ENCODE measurements around the gene CORT.
"Not testable (repeated sequence)": the region's sequence is repeated elsewhere in the genome, so short reads cannot be mapped to it uniquely, and the experiment has no call there.

CORT gene

DNA sequence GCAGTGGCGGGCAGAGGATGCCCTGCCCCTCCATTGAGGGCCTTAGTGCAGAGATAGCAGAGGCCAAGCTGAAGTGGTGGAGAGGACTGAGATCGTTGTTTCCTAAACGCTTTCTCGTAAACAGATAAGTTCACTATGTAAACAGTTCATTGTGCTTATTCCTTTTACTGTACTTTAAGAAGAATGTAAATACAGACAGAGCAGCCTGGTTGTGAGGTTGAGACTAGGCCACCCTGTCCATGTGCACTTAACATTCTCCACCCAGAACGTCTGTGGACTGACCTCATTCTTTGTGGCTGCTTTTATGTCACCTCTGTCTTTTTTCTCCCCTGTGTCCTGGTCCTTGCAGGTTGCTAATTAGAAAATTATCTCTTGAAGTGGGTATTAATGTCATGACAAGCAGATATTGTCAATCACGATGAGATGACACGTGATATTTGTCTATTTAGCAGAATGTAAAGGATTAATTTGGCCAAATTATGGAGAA lies 11.1 kb upstream of the CORT start:
- no peak for DNase-seq (ENCODE audit: low spot score)

DNA sequence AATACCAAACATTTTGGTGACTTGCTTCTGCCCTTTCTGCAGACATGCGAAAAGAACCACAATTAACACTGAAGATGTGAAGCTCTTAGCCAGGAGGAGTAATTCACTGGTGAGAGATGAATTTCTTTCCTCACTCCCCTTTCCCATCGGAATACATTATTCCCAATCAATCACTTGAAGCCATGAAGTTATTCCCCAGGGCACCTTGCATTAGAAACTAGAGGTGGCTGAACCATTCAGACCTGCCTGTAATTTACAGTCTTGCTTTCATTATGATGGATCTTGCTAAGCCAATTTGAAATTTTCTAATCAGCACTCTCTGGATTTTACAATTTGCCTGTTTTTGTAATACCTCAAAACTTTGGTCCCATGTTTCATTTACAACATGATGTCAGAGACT lies 9.5 kb upstream of the CORT start:
- no peak for DNase-seq (ENCODE audit: low spot score)

DNA sequence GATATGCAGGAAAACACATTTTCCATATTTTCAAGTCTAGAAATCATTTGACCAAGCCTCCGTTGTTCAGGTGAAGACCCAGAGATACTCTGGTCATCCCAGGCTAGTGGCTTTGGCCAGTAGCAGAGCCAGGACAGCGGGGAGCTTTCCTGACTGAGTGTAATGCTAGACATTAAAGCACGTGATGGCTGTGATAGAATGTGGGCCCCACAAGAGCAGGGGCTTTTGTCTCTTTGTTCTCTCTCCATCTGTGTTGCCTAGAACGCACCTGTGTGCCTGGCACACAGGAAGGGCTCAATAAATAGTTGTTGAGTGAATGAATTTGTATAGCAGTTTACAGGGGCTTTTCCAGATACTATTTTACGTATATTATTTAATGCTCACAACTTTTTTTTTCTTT lies 9.0 kb upstream of the CORT start:
- DNase-seq (ENCODE audit: low spot score), result no peak

DNA sequence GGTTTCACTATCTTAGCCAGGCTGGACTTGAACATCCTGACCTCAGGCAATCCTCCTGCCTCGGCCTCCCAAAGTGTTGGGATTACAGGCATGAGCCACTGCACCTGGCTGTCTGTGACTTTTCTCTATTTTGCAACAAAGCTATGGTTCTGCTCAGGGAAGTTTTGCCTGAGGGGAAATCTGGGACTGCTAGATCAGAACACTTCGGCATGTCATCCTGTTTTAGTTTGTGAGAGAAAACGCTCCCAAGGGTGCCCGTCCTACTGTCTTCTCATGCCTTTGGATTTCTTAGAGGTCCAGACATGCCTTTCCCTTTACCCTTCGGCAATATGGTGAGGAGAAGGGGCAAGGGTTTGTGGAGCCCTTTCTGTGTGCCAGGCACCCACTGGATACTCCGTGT lies 5.6 kb upstream of the CORT start:
- DNase-seq (ENCODE audit: low spot score), result no peak

DNA sequence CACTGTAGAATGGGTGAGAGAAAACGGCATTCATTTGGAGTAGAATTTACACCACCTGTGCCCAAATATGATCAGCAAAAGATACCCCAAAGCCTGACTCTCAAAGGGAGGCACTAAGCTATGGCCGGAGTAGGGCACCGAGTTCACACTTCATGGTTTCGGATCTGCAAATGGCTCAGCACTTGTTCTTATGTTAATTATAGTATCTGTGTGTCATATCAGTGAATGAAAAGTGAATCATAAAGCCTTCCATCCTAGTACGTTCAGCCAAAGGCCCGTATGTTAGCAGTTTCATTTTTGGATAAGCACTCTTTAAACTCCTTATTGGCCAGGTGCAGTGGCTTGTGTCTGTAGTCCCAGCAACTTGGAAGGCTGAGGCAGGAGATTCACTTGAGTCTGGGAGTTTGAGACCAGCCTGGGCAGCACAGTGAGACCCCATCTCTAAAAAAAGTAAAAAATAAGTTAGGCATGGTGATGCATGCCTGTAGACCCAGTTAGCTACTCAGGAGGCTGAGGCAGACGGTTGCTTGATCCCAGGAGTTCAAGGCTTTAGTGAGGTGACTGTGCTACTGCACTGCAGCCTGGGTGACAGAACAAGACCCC lies 4.9 kb upstream of the CORT start:
- DNase-seq (ENCODE audit: low spot score), result no peak

DNA sequence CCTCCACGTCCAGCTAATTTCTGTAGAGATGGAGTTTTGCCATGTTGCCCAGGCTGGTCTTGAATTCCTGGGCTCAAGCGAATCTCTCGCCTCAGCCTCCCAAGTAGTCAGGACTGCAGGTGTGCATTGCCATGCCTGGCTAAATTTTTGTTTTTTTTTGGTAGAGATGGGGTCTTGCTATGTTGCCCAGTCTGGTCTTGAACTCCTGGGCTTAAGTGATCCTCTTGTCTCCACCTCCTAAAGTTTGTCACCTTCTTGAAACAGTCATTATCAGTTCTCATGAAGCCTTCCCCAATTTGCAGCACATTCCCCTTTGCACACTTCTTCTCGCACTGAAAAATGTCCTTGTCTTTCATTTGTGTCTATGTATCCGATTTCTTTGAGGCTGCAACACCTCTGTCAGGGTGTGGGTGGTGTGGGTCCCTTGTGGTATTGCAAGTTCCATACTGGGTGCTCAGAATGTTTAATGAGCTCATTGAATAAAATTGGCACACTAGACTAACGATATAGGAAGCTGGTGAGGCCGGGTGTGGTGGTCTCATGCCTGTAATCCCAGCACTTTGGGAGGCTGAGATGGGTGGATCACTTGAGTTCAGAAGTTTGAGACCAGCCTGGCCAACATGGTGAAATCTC lies 2.9 kb upstream of the CORT start:
- DNase-seq (ENCODE audit: low spot score), result no peak

DNA sequence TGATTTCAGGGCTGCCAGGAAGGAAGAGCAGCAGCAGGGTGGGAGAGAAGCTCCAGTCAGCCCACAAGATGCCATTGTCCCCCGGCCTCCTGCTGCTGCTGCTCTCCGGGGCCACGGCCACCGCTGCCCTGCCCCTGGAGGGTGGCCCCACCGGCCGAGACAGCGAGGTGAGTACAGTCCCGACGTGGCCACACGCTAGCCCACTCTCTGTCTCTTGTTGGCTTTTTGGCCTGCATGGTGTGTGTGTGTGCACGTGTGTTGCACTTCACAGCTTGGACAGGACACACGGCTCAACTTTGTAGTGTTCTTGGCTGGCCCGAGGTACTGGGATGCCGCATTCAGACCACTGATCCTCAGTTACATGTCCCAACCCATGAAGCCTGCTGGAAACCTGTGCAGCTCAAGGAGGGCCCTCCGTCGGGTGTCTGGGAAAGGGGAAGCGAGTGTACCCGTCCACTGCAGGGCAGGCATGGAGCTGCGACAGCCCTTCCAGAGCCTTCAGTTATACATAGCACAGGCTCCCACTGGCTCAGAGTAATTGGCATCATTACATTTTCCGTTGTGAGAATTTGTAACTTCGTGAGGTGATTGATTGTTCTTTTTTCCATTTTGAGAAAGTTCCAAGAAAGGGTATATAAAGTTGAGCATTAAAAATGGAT lies 454 bp downstream of the CORT start:
- no peak for DNase-seq (ENCODE audit: low spot score)

DNA sequence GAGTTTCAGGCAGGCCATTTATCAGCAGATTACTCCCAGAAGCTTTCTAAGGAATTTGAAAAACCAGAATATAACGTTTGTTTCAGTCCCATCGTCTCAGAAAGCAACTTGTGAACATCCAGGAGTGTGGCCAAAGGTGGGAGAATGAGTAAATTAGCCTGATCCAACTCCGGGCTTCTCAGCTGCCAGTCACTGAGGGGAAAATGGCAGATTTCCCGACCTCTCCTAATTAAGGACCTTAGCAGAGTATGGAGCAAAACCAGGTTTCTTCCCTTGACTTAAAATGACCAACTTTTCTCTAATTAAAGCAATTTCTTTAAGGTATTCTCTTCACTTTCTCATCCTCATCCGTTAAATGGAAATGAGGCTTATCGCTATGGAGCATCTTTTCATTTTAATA lies 1.0 kb downstream of the CORT start:
- no peak for DNase-seq (ENCODE audit: low spot score)

DNA sequence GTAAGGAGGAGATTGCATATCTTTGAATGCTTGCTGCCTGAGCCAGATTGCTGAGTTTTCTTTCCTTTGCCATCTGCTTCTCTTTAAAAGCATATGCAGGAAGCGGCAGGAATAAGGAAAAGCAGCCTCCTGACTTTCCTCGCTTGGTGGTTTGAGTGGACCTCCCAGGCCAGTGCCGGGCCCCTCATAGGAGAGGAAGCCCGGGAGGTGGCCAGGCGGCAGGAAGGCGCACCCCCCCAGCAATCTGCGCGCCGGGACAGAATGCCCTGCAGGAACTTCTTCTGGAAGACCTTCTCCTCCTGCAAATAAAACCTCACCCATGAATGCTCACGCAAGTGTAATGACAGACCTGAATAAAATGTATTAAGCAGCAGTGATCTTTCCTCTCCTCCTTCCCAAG lies 1.5 kb downstream of the CORT start:
- DNase-seq (ENCODE audit: low spot score), result no peak

DNA sequence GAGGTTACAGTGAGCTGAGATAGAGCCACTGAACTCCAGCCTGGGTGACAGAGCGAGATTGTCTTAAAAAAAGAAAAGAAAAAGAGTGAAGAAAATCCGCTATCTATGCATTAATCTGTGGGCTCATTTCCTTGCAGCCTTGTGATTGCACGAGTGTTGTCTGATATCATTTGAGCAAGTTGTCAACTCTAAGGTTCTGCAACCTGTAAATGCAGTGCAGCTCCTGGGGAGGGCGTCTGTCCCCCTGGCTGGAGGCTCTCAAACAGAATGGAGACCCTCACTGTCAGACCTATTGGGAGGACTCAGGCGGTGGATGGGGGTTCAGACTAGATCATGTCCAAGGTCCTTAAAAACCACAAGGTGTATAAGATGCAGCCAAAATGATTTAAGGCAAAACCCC lies 6.2 kb downstream of the CORT start:
- no peak for DNase-seq (ENCODE audit: low spot score)

DNA sequence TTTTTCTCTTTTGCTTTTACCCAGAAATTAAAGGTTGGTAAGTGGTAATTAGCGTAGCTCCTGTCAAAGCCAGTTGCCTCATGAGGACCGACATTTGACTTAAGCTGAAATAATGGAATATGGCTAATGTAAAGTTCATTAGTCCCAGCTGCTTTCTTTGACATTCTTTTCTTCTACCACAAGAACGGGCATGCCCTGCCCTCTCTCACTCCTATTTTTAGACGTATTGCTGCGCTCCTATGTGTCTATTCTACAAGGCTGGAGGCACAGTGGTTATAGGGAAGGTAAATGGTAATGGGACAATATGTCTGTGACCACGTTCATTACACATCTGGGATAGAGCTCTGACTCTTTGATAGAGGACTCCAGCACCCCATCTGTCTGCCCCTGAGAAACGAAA lies 6.8 kb downstream of the CORT start:
- DNase-seq (ENCODE audit: low spot score), result no peak

DNA sequence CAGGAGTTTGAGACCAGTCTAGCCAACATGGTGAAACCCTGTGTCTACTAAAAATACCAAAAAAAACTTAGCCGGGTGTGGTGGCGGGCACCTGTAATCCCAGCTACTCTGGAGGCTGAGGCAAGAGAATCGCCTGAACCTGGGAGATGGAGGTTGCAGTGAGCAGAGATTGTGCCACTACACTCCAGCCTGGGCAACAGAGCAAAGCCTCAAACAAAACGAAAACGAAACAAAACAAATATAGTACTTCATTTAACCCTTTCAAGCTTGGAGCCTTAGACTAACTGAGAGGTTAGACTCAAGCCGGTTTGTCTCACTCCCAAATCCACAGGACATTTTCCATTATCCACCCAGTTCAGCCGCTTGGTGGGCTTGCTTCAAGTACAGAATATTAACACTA lies 7.6 kb downstream of the CORT start:
- DNase-seq (ENCODE audit: low spot score), result not testable (repeated sequence)

DNA sequence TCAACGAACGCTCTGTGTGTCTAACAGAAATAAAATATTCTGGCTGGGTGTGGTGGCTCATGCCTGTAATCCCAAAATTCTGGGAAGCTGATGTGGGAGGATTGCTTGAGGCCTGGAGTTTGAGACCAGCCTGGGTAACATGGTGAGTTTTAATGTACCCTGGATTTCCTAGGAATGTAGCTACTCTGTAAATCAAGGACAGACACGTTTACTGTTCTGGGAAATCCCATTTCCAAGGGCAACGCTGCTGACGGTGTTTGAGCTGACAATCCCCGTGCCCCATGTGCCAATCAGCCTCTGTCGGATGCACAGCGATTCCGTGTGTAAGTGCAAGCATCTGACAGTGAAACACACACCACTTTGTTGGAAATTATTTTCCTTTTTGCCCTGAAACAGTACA lies 8.0 kb downstream of the CORT start:
- DNase-seq (ENCODE audit: low spot score), result no peak

DNA sequence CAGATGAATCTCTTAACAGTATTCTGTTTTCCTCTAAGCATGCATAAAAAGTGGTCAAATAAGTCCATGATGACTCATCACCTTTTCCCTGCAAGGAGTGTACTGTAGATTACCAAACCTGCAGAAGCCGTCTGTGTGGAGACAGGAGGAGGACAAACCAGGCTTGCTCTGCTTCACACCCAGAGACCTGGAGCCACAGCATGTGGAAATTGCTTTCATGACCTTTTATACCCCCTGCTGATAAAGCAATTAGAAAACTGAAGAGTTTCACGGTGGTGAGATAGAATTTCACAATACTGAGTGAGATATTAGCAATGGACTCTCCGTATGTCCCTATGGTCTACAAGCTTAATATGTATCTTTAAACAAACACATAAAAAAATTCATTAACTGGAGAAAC lies 9.4 kb downstream of the CORT start:
- peak; percentile 53 for DNase-seq (ENCODE audit: low spot score)

DNA sequence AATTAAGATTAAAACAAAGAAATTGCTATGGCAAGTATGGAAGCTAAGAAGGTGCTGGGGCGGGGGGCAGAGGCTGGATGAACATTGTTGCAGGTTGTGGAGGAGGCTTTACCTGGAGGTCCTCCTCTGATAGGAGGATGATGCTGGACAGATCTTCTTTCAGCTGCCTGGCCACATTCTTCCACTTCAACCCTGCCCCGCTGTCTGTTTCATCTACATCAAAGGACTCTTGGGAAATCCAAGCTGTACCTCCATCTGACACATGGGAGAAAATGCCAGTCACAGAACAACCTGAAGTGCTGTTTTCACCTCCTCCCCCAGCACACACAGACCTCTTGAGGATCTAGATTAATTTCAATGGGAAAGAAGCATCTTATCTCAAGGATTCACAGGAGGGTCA lies 17.2 kb downstream of the CORT start:
- no peak for DNase-seq (ENCODE audit: low spot score)

DNA sequence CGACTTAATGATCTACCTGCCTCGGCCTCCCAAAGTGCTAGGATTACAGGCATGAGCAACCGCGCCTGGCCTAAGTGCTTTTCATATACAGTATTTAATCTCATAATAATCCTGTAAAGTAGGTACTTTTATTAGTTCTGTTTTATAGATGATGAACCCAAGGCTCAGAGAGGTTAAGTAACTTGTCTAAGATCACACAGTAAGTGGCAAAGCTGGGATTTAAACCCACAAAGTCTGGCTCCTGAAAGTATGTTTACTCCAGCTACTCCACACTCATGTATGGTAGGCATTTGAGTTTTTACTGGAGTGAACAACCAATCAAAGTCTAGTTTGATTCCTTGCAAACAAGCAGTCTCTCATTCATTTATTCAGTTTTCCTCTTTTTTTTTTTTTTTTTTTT lies 20.2 kb downstream of the CORT start:
- DNase-seq (ENCODE audit: low spot score), result no peak

DNA sequence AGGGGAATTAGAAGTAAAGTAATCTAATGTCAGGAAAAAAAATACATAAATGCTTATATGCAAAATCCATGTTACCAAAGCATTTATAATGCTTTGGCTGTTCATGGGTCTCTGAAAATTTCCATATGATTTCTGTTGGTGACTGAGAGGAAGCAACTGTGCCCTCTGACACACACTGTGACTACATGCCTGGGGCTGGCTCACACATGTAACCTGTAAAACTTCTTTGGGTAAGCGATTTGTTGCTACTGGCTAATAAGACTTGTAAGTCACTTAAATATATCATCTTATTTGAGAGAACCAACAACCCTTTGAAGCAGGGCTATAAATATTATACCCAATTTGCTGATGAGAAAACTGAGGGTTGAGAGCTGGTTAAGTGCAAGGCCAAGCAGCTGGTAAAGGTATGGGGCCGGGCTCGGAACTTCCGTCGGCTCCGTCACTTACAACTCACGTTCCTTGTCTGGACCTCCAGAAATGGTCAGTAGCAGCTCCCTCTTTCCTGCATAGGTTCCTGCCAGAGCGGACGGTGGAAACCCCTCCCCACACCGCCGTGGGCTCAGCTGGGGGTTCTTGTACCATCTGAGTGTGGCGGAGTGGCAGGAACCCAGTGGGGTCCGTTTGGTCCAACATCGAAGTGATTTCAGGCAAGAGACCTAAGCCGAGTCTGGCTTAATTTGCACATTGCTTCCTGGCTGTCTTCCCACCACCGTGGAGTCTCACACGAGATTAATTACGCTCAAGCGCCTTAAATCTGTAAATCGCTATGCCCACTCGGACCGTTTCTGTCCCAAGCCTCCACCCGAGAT lies 21.8 kb downstream of the CORT start:
- no peak for DNase-seq (ENCODE audit: low spot score)

DNA sequence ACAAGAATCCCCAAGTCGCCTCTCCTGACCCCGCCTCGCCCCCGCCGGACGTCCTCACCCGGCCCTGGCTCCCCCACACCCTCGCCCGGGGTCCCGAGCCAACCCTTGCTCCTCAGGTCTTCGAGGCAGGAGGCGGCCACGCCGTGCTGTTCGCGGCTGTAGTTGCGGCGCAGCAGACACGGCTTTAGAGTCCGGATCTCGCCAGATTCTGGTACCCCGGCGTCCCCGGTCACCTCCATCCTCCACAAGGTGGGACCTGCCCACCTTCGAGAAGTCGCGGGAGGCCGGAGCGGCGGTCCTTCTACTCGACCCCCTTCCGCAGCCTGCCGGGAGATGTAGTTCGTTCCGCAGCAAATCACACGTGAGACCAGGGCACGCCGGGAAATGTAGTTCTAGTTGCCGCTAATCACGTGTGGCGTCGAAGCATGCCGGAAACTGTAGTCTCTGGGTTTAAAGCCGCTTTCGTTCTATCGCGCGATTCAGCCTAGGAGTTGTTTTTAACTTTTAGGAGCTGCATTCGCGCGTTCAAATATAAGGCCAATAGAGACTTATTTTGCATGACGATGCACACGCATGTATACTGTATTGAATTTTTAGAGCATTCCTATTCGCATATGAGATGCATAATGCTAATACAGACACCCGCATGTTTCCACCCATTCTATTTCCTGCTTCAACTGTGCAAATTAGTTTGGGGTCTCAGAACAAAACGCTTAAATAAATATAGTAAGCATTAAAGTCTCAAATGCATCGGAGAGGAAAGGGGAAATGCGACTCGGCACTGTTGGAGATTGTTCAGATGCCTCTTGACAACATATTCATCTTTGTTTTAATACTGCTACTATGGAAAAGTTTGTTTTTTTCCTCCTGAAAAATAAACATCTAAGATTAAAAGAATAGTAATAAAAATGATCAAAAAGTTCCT lies 22.7 kb downstream of the CORT start, which contains the start of gene DFFA:
DFFA (minus strand) TSS at position 310 of the 925 bp plus-strand sequence; CDS start at position 239, 71 bp downstream.
- DNase-seq (ENCODE audit: low spot score), result peak; percentile 87

DNA sequence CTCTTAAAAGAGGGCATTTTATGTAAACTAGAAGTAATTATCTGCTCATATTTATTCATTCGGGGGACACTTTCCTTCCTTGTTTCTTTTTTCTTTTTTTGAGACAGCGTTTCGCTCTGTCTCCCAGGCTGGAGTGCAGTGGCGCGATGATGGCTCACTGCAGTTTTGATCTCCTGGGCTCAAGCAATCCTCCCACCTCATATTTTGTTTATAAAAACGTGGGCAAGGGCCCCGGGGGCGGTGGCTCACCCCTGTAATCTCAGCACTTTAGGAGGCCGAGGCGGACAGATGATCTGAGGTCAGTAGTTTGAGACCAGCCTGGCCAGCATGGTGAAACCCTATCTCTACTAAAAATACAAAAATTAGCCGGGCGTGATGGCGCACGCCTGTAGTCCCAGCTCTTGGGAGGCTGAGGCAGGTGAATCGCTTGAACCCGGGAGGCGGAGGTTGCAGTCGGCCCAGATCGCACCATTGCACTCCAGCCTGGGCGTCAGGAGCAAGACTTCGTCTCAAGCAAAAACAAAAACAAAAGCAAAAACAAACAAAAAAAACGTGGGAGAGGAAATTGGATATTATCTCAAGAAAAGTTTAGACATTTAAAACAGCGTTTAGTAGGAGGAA lies 23.4 kb downstream of the CORT start:
- no peak for DNase-seq (ENCODE audit: low spot score)

DNA sequence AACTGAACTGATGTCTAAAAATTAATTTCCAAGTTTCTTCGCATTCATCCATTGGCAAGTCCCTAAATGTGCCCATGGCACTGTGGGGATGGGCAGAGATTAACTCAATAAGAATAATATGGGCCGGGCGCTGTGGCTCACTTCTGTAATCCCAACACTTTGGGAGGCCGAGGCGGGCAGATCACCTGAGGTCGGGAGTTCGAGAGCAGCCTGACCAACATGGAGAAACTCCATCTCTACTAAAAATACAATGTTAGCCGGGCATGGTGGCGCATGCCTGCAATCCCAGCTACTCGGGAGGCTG lies 24.4 kb downstream of the CORT start:
- DNase-seq (ENCODE audit: low spot score), result not testable (repeated sequence)
